HG02870 (cell line): ENCODE data around the gene ANTKMT.

Experiments used
- ATAC-seq: cut with Tn5 transposase; IDR thresholded peaks from one replicate; pipeline ENCODE4 v1.9.1; 2021; ENCODE audit warnings: mild to moderate bottlenecking, moderate library complexity; ENCODE audit not compliant: unreplicated experiment

ANTKMT gene

GRCh38 chr16:761625-762513, 40.9 kb downstream of the ANTKMT start:
- ATAC-seq: no peak

GRCh38 chr16:762595-763268, 41.8 kb downstream of the ANTKMT start:
- ATAC-seq: no peak

GRCh38 chr16:763369-764183, 42.6 kb downstream of the ANTKMT start:
- no peak for ATAC-seq

- ATAC-seq: no peak
Measured at GRCh38 chr16:764184-764750, 43.3 kb downstream of the ANTKMT start.

- ATAC-seq: no peak
Measured at GRCh38 chr16:764848-765487, 44.0 kb downstream of the ANTKMT start.

- no peak for ATAC-seq
Measured at GRCh38 chr16:765488-765865, 44.5 kb downstream of the ANTKMT start.

- ATAC-seq: no peak
Measured at GRCh38 chr16:766008-766819, 45.3 kb downstream of the ANTKMT start.

GRCh38 chr16:766820-767640, 46.1 kb downstream of the ANTKMT start:
- ATAC-seq: no peak

GRCh38 chr16:767743-768235, 46.8 kb downstream of the ANTKMT start:
- no peak for ATAC-seq

GRCh38 chr16:768428-768827, 47.5 kb downstream of the ANTKMT start:
- ATAC-seq: no peak

GRCh38 chr16:769184-769784, 48.3 kb downstream of the ANTKMT start:
- no peak for ATAC-seq

- no peak for ATAC-seq
Measured at GRCh38 chr16:769934-770333, 49.0 kb downstream of the ANTKMT start.

- no peak for ATAC-seq
Measured at GRCh38 chr16:770411-770810, 49.5 kb downstream of the ANTKMT start.
